Ascending aorta (tissue), 2 donors: Measurements from ENCODE around the gene PITPNM2. TPM values are rescaled to one million over a fixed set of nuclear protein-coding genes. Genes with fewer than 3 reads are reported as not detected.
A peak's percentile ranks its signal among the peaks of the same experiment; 100 is the strongest.

ENCODE experiments used
- DNase-seq, 2 donors: peaks; one replicate each; pipeline ENCODE4 v3.0.0-alpha.2; 2019; ENCODE audit warnings: low spot score in 2 of 2
- H3K27ac ChIP-seq, 2 donors: fragments of 200-600 bp; sonication (generic); one replicate each; pipeline ENCODE4 v1.5.1; 2016 to 2017; ENCODE audit warnings: mild to moderate bottlenecking in 1 of 2
- H3K27me3 ChIP-seq: fragments of 200-600 bp; sonication (generic); one replicate; pipeline ENCODE4 v1.5.1; 2017
- H3K36me3 ChIP-seq, 2 donors: fragments of 200-600 bp; sonication (generic); one replicate each; pipeline ENCODE4 v1.5.1; 2016
- H3K4me1 ChIP-seq, 2 donors: fragments of 200-600 bp; sonication (generic); one replicate each; pipeline ENCODE4 v1.5.1; 2016 to 2017; ENCODE audit warnings: mild to moderate bottlenecking in 1 of 2
- H3K4me3 ChIP-seq, 2 donors: fragments of 200-600 bp; sonication (generic); one replicate each; pipeline ENCODE4 v1.5.1; 2016 to 2017; ENCODE audit warnings: mild to moderate bottlenecking in 1 of 2
- H3K9me3 ChIP-seq, 2 donors: fragments of 200-600 bp; sonication (generic); one replicate each; pipeline ENCODE4 v1.5.1; 2016
- intact Hi-C: fragments of 100-400 bp; cut with DNase I; formaldehyde crosslinking; loops from one replicate; pipeline ENCODE4 v1.15.1; 2023
- total RNA-seq: library from RNA; depleted of rRNA; stranded (reverse); fragments of >200 nt; gene quantifications from one replicate; pipeline ENCODE4 v1.1.0, GENCODE V29; 2016
- TF ChIP-seq, protein P1 (sequence below), 3 experiments: fragments of 200-600 bp in 2 of 3; fragments of 450-650 bp in 1 of 3; sonication (generic) in 2 of 3; IDR thresholded peaks; one replicate each; pipeline ENCODE4 v1.5.1; 2016 to 2019; ENCODE audit warnings: antibody characterized with exemption in 3 of 3, mild to moderate bottlenecking in 1 of 3, moderate library complexity in 1 of 3

The PITPNM2 gene
- total RNA-seq, result 8.4 TPM

DNA sequence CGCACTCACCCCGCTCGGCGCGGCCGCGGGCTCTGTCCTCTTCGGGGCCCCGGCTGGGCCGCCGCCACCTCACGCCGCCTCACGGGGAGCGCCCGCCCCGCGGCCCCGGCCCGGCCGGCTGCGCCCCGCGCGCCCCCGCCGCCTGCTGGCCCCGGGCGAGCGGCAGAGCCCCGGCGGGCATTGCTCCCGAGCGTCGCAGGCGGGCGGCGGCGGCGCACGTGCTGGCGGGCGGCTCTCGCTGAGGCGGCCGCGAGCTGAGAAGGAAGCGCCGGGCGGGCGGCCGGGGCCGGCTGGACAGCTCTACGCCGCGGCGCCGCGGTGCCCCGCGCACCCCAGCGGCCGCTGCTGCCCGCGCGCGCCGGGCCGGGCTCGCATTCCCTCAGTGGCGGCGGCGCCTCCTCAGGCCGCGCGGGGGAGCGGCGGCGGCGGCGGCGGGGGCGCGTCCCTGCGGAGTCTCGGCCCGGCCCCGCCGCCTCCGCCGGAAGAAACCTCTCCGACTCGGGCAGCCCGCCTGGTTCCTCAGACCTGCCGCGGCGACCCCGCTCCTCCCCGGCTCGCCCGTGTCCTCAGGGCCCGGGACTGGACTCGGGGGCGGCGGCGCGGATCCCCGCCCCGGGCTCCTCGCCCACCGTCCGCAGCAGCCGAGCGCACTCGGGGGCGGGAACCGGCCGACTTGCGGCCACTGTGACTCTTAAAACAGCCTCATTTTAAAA lies at the start of gene PITPNM2:
Gene PITPNM2, minus strand, starts transcription at position 347 of the 713 bp plus-strand sequence. CDS start 116,500 bp downstream, outside the sequence.
- TF ChIP-seq, protein P1, sequence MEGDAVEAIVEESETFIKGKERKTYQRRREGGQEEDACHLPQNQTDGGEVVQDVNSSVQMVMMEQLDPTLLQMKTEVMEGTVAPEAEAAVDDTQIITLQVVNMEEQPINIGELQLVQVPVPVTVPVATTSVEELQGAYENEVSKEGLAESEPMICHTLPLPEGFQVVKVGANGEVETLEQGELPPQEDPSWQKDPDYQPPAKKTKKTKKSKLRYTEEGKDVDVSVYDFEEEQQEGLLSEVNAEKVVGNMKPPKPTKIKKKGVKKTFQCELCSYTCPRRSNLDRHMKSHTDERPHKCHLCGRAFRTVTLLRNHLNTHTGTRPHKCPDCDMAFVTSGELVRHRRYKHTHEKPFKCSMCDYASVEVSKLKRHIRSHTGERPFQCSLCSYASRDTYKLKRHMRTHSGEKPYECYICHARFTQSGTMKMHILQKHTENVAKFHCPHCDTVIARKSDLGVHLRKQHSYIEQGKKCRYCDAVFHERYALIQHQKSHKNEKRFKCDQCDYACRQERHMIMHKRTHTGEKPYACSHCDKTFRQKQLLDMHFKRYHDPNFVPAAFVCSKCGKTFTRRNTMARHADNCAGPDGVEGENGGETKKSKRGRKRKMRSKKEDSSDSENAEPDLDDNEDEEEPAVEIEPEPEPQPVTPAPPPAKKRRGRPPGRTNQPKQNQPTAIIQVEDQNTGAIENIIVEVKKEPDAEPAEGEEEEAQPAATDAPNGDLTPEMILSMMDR (IDR thresholded peaks at IDR 0.05), result peak in 1 of 3 experiments; percentile 56
- H3K4me3 ChIP-seq, result peak within 1 kb of the TSS; percentile 82 to 90
- H3K36me3 ChIP-seq, result no peaks in the 10 kb centered on the region
- no peaks in the 10 kb centered on the region for H3K9me3 ChIP-seq
- peak in 1 of 2 donors; percentile 79 for DNase-seq
- no peaks in the 10 kb centered on the region for H3K27me3 ChIP-seq
- H3K27ac ChIP-seq, result peak within 1 kb of the TSS; percentile 86 to 88
- intact Hi-C loops, result loop anchor here (1.0 to 2.0 kb wide), 4 partner anchors 36 to 108 kb away; partner anchors contain the start of genes MPHOSPH9 and MTRFR
- peaks cover 2 to 18% of the 10 kb centered on the region in 2 donors for H3K4me1 ChIP-seq

DNA sequence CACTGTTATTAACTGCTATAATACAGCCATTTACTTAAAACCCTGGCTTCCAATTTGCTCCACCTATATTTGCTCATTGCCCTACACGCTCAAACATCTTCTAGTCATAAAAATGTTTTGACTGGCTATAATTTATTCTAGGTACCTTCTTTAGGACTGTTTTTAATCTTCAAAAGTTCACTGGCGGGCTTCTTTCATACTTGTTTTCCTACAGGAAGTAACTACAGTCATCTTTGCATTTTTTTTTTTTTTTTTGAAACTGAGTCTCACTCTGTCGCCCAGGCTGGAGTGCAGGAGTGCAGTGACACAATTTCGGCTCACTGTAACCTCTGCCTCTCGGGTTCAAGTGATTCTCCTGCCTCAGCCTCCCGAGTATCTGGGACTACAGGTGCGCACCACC lies 49.5 kb upstream of the PITPNM2 start:
- DNase-seq, result no peak
- intact Hi-C loops, result no loop called here
- Histone ChIP-seq H3K4me3 (no peak overlapping the region), H3K27me3 (no peaks in the 10 kb centered on the region), H3K9me3 (no peaks in the 10 kb centered on the region), H3K36me3 (peaks cover 8 to 11% of the 10 kb centered on the region in 2 donors), H3K4me1 (no peaks in the 10 kb centered on the region), H3K27ac (no peak overlapping the region)
- TF ChIP-seq, protein P1 (IDR thresholded peaks at IDR 0.05), result no peak

DNA sequence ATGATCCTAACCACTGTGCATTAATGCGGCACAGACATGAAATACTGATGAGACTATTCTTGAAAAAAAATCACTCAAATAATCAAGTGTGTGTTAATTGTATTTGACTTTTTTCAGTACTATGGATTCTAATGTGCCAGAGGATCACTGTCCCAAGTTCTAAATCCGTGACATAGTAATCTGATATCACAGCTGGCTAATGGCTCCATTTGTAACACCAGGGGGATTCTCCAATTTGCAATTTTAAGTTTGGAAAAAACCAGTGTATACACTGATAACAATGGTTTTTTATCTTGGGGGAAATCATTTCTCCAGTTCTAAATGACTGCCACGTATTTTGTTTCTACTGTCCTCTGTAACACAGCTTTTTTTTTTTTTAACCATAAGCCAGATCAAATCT lies 49.0 kb upstream of the PITPNM2 start:
- no peaks in the 10 kb centered on the region for H3K27me3 ChIP-seq
- no peak for DNase-seq
- no peak overlapping the region for H3K4me3 ChIP-seq
- TF ChIP-seq, protein P1 (IDR thresholded peaks at IDR 0.05), result no peak
- H3K36me3 ChIP-seq, result peaks cover 8 to 9% of the 10 kb centered on the region in 2 donors
- H3K4me1 ChIP-seq, result no peaks in the 10 kb centered on the region
- intact Hi-C loops, result no loop called here
- no peaks in the 10 kb centered on the region for H3K9me3 ChIP-seq
- H3K27ac ChIP-seq, result no peak overlapping the region

DNA sequence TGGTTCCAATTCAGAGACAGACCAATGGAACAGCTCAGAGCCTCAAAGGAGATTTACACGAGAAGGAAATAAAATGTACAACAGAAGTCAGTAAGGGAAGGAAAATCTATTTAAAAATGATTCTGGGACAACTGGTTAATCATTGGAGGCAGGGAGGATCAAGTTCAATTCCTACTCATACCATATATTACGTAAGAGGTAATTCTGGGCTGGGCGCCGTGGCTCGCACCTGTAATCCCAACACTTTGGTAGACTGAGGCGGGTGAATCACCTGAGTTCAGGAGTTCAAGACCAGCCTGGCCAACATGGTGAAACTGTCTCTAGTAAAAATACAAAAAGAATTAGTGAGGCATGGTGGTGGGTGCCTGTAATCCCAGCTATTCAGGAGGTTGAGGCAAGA lies 36.7 kb upstream of the PITPNM2 start:
- TF ChIP-seq, protein P1 (IDR thresholded peaks at IDR 0.05), result no peak
- Histone ChIP-seq H3K4me1 (no peaks in the 10 kb centered on the region), H3K4me3 (no peak overlapping the region), H3K36me3 (peaks cover 14 to 19% of the 10 kb centered on the region in 2 donors), H3K9me3 (no peaks in the 10 kb centered on the region), H3K27ac (no peak overlapping the region), H3K27me3 (no peaks in the 10 kb centered on the region)
- no peak for DNase-seq
- intact Hi-C loops, result no loop called here

DNA sequence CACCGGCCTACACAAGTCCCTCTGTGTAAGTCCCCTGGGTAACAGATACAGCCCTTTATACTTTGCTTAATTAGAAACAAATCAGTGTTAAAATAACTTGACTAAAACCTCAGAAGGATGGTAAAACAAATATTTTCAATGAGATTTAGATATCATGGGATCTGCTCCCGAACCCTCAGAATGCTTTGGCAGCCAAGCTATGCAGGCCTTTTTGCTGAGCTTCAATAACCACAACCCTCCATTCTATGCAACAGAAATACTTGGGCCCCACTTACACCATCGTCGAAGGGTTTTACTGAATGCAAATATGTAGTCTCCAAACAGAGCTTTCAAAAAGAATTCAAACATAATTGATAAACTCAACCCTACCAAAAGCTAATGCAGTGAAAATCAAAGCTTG lies 29.3 kb upstream of the PITPNM2 start:
- Histone ChIP-seq H3K4me1 (no peaks in the 10 kb centered on the region), H3K27me3 (no peaks in the 10 kb centered on the region), H3K9me3 (no peaks in the 10 kb centered on the region), H3K4me3 (no peak overlapping the region), H3K36me3 (peaks cover 0 to 10% of the 10 kb centered on the region in 2 donors), H3K27ac (no peak overlapping the region)
- TF ChIP-seq, protein P1 (IDR thresholded peaks at IDR 0.05), result no peak
- intact Hi-C loops, result no loop called here
- DNase-seq, result no peak
